Mammary epithelial cell (primary cell): ENCODE measurements around the gene GNAL.

Source experiments
- CTCF ChIP-seq, 2 donors: IDR thresholded peaks in 1 of 2; conservative IDR thresholded peaks in 1 of 2; 2 replicates each; pipeline ENCODE4 v1.5.1; 2011 to 2012; ENCODE audit warnings: inconsistent platforms in 2 of 2, low read length in 2 of 2, mild to moderate bottlenecking in 2 of 2, control low read depth in 1 of 2, low read depth in 1 of 2; ENCODE audit not compliant: insufficient read depth in 1 of 2; ENCODE audit errors: extremely low read depth in 1 of 2
- EZH2 ChIP-seq: IDR thresholded peaks from 2 replicates; pipeline ENCODE4 v1.6.1; 2012; ENCODE audit warnings: low read length, inconsistent platforms, borderline replicate concordance

GRCh38 chr18:11761553-11761952 is 72.5 kb downstream of the GNAL start:
- TF ChIP-seq CTCF (conservative IDR thresholded peaks at IDR 0.05 in 1 of 2, IDR thresholded peaks at IDR 0.05 in 1 of 2; ENCODE audit: extremely low read depth in 1 of 2, insufficient read depth in 1 of 2, low read depth in 1 of 2, low read length in 2 of 2) = peak; percentile 47 to 56
- TF ChIP-seq EZH2 = no peak
